NCI-H2196 (cell line): ENCODE data around the gene DNAJB7.
"Not testable (repeated sequence)": the region's sequence is repeated elsewhere in the genome, so short reads cannot be mapped to it uniquely, and the experiment has no call there.

Experiments used
- DNase-seq: peaks from one replicate; lab custom pipeline; 2025; ENCODE audit not compliant: unreplicated experiment; lab: John Stamatoyannopoulos, UW

DNAJB7 gene

GRCh38 chr22:40862013-40862412 is at the start of gene DNAJB7:
TSS of gene DNAJB7 (minus strand) at chr22:40862113. CDS start at chr22:40861994, 119 bp downstream.
- DNase-seq: no peak

- no peak for DNase-seq
Observed at GRCh38 chr22:40908895-40909294, 47.0 kb upstream of the DNAJB7 start.

- DNase-seq: no peak
Observed at GRCh38 chr22:40904101-40904500, 42.2 kb upstream of the DNAJB7 start.

- peak; percentile 69 for DNase-seq
Observed at GRCh38 chr22:40898850-40899357, 37.0 kb upstream of the DNAJB7 start.

GRCh38 chr22:40894417-40894816 is 32.5 kb upstream of the DNAJB7 start:
- no peak for DNase-seq

- DNase-seq: no peak
Observed at GRCh38 chr22:40890881-40891280, 29.0 kb upstream of the DNAJB7 start.

GRCh38 chr22:40889116-40889515 is 27.2 kb upstream of the DNAJB7 start:
- DNase-seq: no peak

GRCh38 chr22:40878922-40879321 is 17.0 kb upstream of the DNAJB7 start:
- DNase-seq: no peak

- no peak for DNase-seq
Observed at GRCh38 chr22:40877488-40877887, 15.6 kb upstream of the DNAJB7 start.

- no peak for DNase-seq
Observed at GRCh38 chr22:40876907-40877306, 15.0 kb upstream of the DNAJB7 start.

- DNase-seq: no peak
Observed at GRCh38 chr22:40875111-40875510, 13.2 kb upstream of the DNAJB7 start.

- no peak for DNase-seq
Observed at GRCh38 chr22:40874016-40874415, 12.1 kb upstream of the DNAJB7 start.

GRCh38 chr22:40868379-40868778 is 6.5 kb upstream of the DNAJB7 start:
- DNase-seq: not testable (repeated sequence)

GRCh38 chr22:40867109-40867508 is 5.2 kb upstream of the DNAJB7 start:
- DNase-seq: no peak

- no peak for DNase-seq
Observed at GRCh38 chr22:40862537-40862936, 624 bp upstream of the DNAJB7 start.

- no peak for DNase-seq
Observed at GRCh38 chr22:40857309-40857855, 4.5 kb downstream of the DNAJB7 start.

GRCh38 chr22:40856513-40857308 is 5.2 kb downstream of the DNAJB7 start, which contains the start of the genes ST13 and XPNPEP3:
TSS of gene ST13 (minus strand) at chr22:40856639. CDS start at chr22:40856540, 99 bp downstream.
TSS of gene XPNPEP3 (plus strand) at chr22:40857148. CDS start at chr22:40857182, 34 bp downstream.
- DNase-seq: peak; percentile 95

GRCh38 chr22:40855979-40856512 is 5.9 kb downstream of the DNAJB7 start:
- no peak for DNase-seq

GRCh38 chr22:40855071-40855978 is 6.6 kb downstream of the DNAJB7 start:
- no peak for DNase-seq

- DNase-seq: no peak
Observed at GRCh38 chr22:40853961-40854360, 8.0 kb downstream of the DNAJB7 start.

GRCh38 chr22:40853333-40853732 is 8.6 kb downstream of the DNAJB7 start:
- no peak for DNase-seq
